Activated naive CD8-positive, alpha-beta T cell treated with anti-CD3 and anti-CD28 coated beads for 36 hours (primary cell): ENCODE results near the gene ACCSL. TPM values are rescaled to one million over a fixed set of nuclear protein-coding genes. Genes with fewer than 3 reads are reported as not detected.

Experiments used
- DNase-seq: peaks from one replicate; pipeline ENCODE4 v3.0.0; 2021
- H3K27ac Mint-ChIP-seq: one replicate; pipeline ENCODE4 v1.8.0; 2022; ENCODE audit warnings: mild to moderate bottlenecking, moderate library complexity, mixed read lengths
- H3K27me3 Mint-ChIP-seq: one replicate; pipeline ENCODE4 v1.8.0; 2022; ENCODE audit warnings: mild to moderate bottlenecking, mixed read lengths
- H3K36me3 Mint-ChIP-seq: one replicate; pipeline ENCODE4 v1.8.0; 2021; ENCODE audit warnings: mild to moderate bottlenecking, mixed read lengths
- H3K4me1 Mint-ChIP-seq: one replicate; pipeline ENCODE4 v1.8.0; 2021; ENCODE audit warnings: mixed read lengths
- H3K4me3 Mint-ChIP-seq: one replicate; pipeline ENCODE4 v1.8.0; 2022; ENCODE audit warnings: mild to moderate bottlenecking, moderate library complexity, mixed read lengths
- H3K9me3 Mint-ChIP-seq: one replicate; pipeline ENCODE4 v1.8.0; 2022; ENCODE audit warnings: mixed read lengths
- total RNA-seq, 2 experiments: library from RNA; stranded (reverse); gene quantifications; one replicate each; pipeline ENCODE4 v1.2.3, GENCODE V29; 2021

Gene ACCSL
- total RNA-seq, 2 experiments from 2014 or later = not detected

DNA sequence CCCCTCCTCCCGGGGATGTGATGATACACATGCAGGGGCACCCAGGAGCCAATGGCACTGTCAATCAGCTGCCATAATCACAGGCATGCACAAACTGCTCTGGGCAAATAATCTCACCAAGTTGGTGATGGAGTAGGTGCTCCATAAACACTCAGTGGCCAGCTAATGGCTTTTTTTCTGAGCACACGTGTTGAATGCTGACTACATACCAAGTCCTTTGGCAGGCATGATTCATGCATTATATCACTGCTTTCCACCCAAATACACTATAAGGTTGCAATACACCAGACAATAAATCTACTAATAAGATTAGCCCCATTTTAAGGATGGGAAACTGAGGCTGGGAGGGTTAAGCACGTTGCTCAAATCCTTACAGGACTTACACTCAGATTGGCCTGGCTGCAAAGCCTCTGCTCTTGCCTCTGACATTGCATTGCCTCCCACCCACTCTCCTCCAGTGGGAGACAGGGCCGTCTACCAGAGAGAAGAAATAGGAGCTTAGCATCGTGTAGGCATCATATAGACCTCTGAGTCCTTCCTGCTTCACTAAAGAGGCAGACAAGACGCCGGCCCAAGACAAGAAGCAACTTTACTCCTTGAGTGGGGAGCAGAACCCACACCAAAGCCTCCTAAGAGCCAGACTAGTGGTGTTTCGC, 32.7 kb upstream of the ACCSL start:
- Mint-ChIP-seq H3K27ac (no peak overlapping the region), H3K9me3 (no peaks in the 10 kb centered on the region)

DNA sequence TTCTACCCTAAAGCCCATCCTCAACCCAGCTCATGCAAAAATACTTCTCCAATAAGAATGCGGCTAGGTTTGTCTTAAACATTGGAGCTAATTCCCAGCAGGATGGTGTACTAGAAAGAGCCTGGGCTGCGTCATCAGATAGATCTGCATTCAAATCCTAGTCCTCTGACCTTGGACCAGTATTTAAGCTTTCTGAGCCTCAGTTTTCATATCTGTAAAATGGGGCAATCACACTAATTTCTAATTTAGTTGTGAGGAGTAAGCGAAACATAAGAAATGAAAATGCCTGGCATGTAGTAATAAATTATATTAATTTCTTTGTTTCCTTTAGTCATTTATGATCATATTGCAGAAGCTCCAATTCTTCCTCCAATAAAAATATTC, 32.2 kb upstream of the ACCSL start:
- Mint-ChIP-seq H3K4me3 (no peak overlapping the region), H3K4me1 (peaks cover 4% of the 10 kb centered on the region), H3K36me3 (no peaks in the 10 kb centered on the region), H3K27me3 (peaks cover 9% of the 10 kb centered on the region), H3K9me3 (no peaks in the 10 kb centered on the region), H3K27ac (no peak overlapping the region)
- DNase-seq = no peak

More for the DNA sequence above, 32.7 kb upstream of the ACCSL start:
- DNase-seq = no peak
- Mint-ChIP-seq H3K36me3 (no peaks in the 10 kb centered on the region), H3K4me1 (peaks cover 4% of the 10 kb centered on the region), H3K27me3 (peaks cover 9% of the 10 kb centered on the region), H3K4me3 (no peak overlapping the region)

DNA sequence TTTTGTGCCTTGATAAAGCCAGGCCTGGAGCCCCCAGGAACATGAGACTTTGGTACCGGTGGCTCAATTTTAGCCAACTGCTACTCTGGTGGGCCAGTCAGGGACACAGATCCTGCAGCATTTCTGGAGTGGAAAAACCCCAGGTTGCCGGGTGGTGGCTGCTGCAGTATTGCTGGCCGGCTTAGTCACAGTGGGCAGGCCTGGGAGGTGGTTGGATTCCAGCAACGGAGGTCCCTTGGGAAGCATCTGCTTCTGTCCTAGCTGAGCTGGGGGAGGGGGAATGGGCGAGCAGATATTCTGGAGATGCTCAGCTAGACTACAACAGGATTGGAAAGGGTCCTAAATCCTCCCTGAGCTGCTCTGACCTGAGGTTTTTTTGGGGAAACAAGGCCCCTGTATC, 31.6 kb upstream of the ACCSL start:
- Mint-ChIP-seq H3K4me1 (peaks cover 4% of the 10 kb centered on the region), H3K27me3 (peaks cover 11% of the 10 kb centered on the region), H3K4me3 (no peak overlapping the region), H3K36me3 (no peaks in the 10 kb centered on the region), H3K27ac (no peak overlapping the region), H3K9me3 (no peaks in the 10 kb centered on the region)
- DNase-seq = no peak

DNA sequence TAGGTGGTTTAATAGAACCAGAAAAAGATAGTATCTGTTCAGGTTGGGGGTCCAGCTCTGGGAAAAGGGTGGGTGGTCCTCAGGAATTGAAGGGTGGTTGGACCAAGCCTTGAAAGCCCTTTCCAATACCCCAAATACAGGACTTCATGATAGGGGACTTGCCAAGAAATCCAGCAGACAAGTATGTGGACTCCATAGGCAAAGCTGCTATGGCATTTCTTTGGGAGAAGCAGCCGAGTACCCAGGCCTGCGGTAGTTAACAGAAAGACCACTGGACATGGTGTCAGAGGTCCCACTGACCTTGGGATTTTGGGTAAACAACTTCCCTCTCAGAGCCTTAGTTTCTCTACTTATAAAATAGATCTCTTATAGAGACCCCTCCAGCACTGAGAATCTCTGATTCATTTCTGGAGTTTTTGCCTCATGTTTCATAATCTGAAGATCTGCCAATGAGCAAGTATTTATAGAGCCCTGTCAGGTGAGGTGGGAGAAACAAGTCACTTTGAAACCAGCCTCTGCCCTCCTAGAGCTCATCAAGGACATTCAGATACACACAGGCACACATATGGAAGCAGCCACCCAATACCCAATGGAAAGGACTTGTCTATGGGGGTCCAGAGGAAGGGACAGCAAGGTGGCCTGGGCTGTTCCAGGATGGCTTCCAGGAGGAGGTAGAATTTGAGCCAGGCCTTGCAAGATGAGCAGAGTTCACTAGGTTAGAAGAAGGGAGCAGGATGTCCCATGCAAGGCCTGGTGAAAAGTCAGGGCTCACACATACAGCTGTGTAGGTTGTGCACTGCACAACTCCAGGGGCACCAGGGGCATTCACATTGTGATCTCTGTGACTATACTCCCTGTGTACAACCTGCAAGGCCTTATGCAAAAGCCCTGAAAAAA, 31.0 kb upstream of the ACCSL start:
- no peak for DNase-seq
- Mint-ChIP-seq H3K4me3 (no peak overlapping the region), H3K27me3 (peaks cover 17% of the 10 kb centered on the region), H3K27ac (no peak overlapping the region), H3K9me3 (no peaks in the 10 kb centered on the region), H3K4me1 (peaks cover 4% of the 10 kb centered on the region), H3K36me3 (no peaks in the 10 kb centered on the region)

DNA sequence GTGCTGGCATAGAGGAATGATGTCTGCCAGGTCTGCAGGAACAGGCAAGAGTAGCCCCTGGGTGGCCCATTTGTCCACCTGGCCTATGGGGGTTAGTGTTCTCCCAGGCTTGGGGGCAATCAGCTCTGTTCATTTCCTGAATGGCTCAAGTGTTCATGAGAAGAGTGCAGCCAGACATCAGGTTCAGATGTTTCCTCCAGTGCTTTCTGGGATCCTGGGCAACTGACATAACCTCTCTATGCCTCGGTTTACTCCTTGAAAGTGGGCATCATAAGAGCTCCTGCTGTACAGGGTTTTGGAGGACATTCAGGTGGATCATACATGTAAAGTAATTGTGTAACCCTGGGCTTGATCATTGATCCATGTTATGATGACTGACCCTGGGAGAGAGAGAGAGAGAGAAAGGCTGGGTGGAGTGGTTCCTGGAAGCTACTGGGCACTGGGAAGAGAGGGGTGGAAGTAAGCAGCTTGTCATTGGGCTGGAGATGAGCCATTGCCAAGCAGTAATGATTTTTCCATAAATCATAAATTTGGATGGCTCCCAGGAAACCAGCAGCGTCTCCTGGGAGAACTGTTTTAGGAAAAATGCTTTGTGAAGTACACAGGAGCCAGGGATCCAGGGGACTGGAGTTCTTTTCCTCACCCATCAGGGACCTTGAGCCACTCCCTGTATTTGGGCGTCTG, 30.2 kb upstream of the ACCSL start:
- Mint-ChIP-seq H3K27ac (no peak overlapping the region), H3K9me3 (peaks cover 1% of the 10 kb centered on the region), H3K36me3 (no peaks in the 10 kb centered on the region), H3K4me3 (no peak overlapping the region), H3K4me1 (peaks cover 4% of the 10 kb centered on the region), H3K27me3 (peaks cover 23% of the 10 kb centered on the region)
- no peak for DNase-seq

DNA sequence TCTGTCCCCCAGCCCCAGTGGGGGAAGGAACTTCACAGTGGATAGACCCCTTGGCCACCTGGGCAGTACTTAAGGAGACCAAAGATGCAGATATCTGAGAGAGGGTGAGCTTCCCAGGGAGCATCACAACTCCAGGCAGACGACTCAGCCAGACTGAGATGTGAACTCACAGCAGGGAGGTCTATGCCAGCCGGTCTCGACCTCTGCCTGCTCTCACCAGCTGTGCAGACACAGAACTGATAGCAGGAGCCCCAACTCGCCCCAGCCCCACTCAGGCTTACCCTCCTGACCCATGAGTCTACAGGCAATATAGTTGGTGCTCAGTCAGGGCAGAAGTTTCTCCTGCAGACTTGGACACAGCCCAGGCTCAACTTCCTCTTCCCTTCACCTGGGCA, 29.7 kb upstream of the ACCSL start:
- peaks cover 3% of the 10 kb centered on the region for H3K9me3 Mint-ChIP-seq
- H3K27me3 Mint-ChIP-seq = peaks cover 25% of the 10 kb centered on the region
- H3K4me1 Mint-ChIP-seq = peaks cover 4% of the 10 kb centered on the region
- no peak overlapping the region for H3K27ac Mint-ChIP-seq
- no peaks in the 10 kb centered on the region for H3K36me3 Mint-ChIP-seq
- DNase-seq = no peak
- no peak overlapping the region for H3K4me3 Mint-ChIP-seq

DNA sequence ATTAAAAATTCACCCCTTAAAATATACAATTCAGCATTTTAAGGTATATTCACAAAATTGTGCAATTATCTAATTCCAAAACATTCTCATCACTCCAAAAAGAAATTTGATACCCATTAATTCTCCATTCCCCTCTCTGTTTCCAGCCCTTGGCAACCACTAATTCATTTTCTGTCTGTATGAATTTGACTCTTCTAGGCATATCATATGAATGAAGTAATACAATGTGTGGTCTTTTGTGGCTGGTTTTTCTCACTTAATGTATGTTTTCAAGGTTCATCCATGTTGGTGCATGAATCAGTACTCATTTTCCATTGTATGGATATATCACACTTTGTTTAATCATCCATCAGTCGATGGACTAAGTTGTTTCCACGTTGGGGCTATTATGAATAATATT, 29.0 kb upstream of the ACCSL start:
- Mint-ChIP-seq H3K4me1 (peaks cover 4% of the 10 kb centered on the region), H3K36me3 (no peaks in the 10 kb centered on the region), H3K27ac (no peak overlapping the region), H3K4me3 (no peak overlapping the region), H3K9me3 (peaks cover 5% of the 10 kb centered on the region), H3K27me3 (peaks cover 27% of the 10 kb centered on the region)
- DNase-seq = no peak

DNA sequence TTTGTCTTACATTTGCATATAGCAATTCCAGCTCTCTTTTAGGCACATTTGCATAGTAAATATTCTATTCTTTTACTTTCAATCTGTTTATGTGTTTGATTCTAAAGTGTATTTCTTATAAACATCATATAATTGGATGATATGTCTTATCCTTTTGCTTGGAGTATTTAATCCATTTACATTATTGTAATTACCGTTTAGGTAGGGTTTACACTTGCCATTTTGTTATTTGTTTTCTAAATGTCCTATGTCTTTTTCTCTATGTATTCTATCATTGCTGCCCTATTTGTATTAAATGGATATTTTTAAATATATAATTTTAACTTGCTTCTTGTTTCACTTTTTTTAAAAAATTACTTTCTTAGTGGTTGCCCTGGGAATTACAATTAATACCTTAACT, 22.8 kb upstream of the ACCSL start:
- H3K27me3 Mint-ChIP-seq = peaks cover 53% of the 10 kb centered on the region
- no peak overlapping the region for H3K4me3 Mint-ChIP-seq
- peaks cover 16% of the 10 kb centered on the region for H3K9me3 Mint-ChIP-seq

DNA sequence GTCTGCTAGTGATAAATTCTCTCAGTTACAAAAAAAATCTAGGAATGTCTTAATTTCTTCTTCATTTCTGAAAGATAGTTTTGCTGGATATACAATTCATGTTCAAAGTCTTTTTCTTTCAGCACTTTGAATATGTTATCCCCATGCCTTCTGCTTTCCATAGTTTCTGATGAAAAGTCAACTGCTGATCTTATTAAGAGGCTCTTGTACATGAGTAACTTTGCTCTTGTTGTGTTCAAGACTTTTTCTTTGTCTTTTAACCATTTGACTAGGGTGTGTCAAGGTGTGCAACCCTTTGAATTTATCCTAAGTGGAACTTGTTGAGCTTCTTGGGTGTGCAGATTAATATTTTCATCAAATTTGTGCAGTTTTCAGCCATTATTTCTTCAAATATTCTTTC, 22.1 kb upstream of the ACCSL start:
- DNase-seq = no peak
- no peak overlapping the region for H3K4me3 Mint-ChIP-seq
- H3K36me3 Mint-ChIP-seq = no peaks in the 10 kb centered on the region
- no peak overlapping the region for H3K27ac Mint-ChIP-seq
- peaks cover 58% of the 10 kb centered on the region for H3K27me3 Mint-ChIP-seq
- no peaks in the 10 kb centered on the region for H3K4me1 Mint-ChIP-seq
- peaks cover 16% of the 10 kb centered on the region for H3K9me3 Mint-ChIP-seq

More for the DNA sequence above, 22.8 kb upstream of the ACCSL start:
- DNase-seq = no peak
- no peak overlapping the region for H3K27ac Mint-ChIP-seq
- H3K36me3 Mint-ChIP-seq = no peaks in the 10 kb centered on the region
- H3K4me1 Mint-ChIP-seq = no peaks in the 10 kb centered on the region

DNA sequence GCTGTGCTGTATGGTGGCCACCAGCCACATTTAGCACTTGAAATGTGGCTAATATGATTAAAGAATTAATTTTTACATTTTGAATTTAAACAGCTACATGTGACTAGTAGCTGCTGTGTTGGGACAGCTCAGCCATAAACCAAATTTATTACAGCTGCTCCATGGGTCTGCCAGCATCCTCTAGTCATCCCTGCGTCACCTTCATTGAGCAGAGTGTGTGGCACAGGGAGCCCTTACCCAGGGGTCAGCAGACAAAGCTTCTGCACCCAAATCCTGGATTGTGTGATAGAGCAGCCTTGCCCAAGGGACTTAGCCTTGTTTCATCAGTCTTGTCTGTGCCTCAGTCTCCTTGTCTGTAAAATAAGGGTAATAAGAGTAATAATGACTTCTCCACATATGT, 19.4 kb upstream of the ACCSL start:
- Mint-ChIP-seq H3K4me3 (no peak overlapping the region), H3K4me1 (no peaks in the 10 kb centered on the region), H3K9me3 (peaks cover 11% of the 10 kb centered on the region), H3K27me3 (peaks cover 54% of the 10 kb centered on the region), H3K36me3 (no peaks in the 10 kb centered on the region), H3K27ac (no peak overlapping the region)
- no peak for DNase-seq

DNA sequence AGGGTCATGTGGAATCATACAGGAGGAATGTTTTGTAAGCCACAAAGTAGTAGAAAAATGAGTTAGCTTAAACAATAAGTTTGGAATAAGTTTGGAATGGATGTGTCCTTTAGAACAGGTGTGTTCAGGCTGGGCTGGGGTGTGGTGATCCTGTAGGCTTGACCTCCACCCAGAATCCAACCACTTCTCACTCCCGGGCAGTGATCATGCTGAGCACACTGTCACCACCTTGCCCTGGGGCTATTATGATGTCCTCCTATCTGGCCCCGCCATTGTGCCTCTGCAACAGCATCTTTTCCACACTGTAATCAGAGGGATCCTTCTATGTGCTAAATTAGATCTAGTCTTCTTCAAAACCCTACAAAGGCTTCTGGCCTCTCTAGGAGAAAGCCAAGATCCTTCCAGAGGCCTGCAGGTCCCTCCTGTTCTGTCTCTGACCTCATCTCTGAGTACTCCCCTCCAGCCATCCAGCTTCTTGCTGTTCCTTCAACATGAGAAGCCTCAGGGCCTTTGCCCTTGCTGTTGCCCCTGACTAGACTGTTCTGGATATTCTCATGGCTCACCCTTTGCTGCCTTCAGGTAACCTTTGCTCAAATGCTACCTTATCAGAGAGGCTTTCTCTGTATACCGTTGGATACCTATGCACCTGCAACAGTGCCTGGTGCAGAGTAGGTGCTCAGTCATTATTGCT, 18.8 kb upstream of the ACCSL start:
- Mint-ChIP-seq H3K36me3 (no peaks in the 10 kb centered on the region), H3K27me3 (peaks cover 51% of the 10 kb centered on the region), H3K27ac (no peak overlapping the region), H3K4me1 (no peaks in the 10 kb centered on the region), H3K9me3 (peaks cover 11% of the 10 kb centered on the region), H3K4me3 (no peak overlapping the region)
- no peak for DNase-seq

DNA sequence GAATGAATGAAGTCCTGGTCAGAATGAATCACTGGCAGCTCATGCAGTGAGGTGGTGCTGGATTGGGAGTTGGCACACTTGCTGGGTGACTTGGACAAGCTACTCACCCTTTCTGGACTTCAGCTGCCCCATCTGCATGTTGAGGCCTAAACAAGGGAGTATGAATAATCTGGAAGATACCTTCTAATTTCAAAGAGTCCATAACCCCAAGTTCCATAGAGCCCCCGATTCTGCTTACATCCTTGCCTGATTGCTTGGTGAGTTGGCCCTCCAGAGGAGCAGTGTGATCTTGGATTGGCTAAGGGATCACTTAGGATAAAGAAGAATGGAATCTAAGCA, 18.3 kb upstream of the ACCSL start:
- Mint-ChIP-seq H3K9me3 (peaks cover 11% of the 10 kb centered on the region), H3K4me1 (no peaks in the 10 kb centered on the region), H3K36me3 (no peaks in the 10 kb centered on the region), H3K27me3 (peaks cover 46% of the 10 kb centered on the region), H3K4me3 (no peak overlapping the region), H3K27ac (no peak overlapping the region)
- no peak for DNase-seq

DNA sequence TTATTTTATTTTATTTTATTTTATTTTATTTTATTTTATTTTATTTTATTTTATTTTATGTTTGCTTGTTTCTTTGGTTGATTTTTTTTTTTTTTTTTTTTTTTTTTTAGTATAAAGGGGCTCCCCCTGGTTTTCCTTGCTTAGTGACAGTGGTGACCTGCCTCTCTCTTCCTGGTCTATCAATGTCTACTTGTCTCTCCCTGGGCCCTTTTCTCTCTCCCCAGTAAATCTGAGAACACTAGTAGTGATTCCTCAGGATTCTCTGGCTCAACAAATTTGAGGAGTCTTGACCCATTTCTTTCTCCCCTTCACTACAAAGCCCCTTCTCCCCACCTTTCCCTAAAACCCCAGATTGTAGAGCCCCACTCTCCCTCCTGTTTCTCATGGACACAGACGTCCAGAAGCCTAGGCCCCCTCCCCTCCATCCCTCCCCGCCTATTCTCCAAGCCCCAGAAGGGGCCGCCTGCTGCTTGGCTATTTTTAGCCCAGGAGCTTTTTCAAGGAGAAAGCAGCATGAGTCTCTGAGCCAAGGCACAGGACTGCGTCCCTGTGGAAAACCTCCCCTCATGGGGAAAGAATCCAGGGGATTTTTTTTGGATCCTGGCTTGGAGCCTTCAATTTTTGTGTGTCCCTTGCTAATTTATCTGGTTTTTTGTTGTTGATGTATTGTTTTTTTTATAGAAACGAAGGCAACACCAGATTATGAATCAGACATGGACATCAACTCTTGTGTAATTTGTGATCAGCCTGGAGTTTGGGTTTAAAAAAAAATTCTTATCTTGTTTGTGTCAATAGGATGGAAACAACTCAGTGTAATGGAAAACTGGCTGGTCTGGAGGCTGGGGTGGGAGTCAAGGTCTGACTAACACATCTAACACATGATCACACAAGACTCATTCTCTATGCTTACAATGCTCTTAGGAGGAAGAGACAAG, 17.5 kb upstream of the ACCSL start:
- no peaks in the 10 kb centered on the region for H3K36me3 Mint-ChIP-seq
- DNase-seq = no peak
- peaks cover 11% of the 10 kb centered on the region for H3K9me3 Mint-ChIP-seq
- peaks cover 46% of the 10 kb centered on the region for H3K27me3 Mint-ChIP-seq
- no peak overlapping the region for H3K27ac Mint-ChIP-seq
- no peaks in the 10 kb centered on the region for H3K4me1 Mint-ChIP-seq
- no peak overlapping the region for H3K4me3 Mint-ChIP-seq

DNA sequence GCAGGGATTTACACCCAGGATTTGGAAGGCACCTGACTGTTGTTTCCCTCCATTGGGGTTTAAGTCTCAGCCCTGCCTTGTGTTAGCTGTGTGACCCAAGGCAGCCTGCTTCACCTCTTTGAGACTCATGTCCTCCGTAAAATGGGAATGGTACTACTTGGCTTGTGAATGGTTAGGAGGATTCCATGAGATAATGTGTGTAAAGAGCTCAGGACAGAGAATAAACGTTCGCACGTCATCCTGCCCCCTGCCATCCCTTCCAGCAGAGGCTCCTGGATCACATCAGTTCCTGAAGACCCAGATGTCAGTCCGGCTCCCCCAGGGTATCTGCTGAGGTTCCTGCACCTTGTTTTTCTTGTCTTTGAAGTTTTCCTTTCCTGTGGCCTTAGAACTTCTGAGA, 16.8 kb upstream of the ACCSL start:
- Mint-ChIP-seq H3K27ac (no peak overlapping the region), H3K4me1 (no peaks in the 10 kb centered on the region), H3K27me3 (peaks cover 41% of the 10 kb centered on the region), H3K4me3 (no peak overlapping the region), H3K36me3 (no peaks in the 10 kb centered on the region), H3K9me3 (peaks cover 10% of the 10 kb centered on the region)
- no peak for DNase-seq
